ENCODE results near the gene CNNM2. TPM values are rescaled to one million over a fixed set of nuclear protein-coding genes. Genes with fewer than 3 reads are reported as not detected.

Gene CNNM2
- polyA plus RNA-seq, 4 donors, result 10.8 to 13.4 (median 12.7) TPM

GRCh38 chr10:103098240-103098639, 180.1 kb downstream of the CNNM2 start:
- DNase-seq (ENCODE audit: low read depth in 4 of 4, low spot score in 3 of 4), result no peak

- DNase-seq (ENCODE audit: low read depth in 4 of 4, low spot score in 3 of 4), result no peak
Observed at GRCh38 chr10:103100620-103101019, 182.5 kb downstream of the CNNM2 start.

- DNase-seq (ENCODE audit: low read depth in 4 of 4, low spot score in 3 of 4), result no peak
Observed at GRCh38 chr10:103102195-103102594, 184.1 kb downstream of the CNNM2 start.

GRCh38 chr10:103103989-103104388, 185.9 kb downstream of the CNNM2 start:
- no peak for DNase-seq (ENCODE audit: low read depth in 4 of 4, low spot score in 3 of 4)

- no peak for DNase-seq (ENCODE audit: low read depth in 4 of 4, low spot score in 3 of 4)
Observed at GRCh38 chr10:103104721-103105120, 186.6 kb downstream of the CNNM2 start.

GRCh38 chr10:103105462-103105861, 187.4 kb downstream of the CNNM2 start:
- DNase-seq (ENCODE audit: low read depth in 4 of 4, low spot score in 3 of 4), result no peak

- DNase-seq (ENCODE audit: low read depth in 4 of 4, low spot score in 3 of 4), result no peak
Observed at GRCh38 chr10:103106539-103106938, 188.4 kb downstream of the CNNM2 start.

GRCh38 chr10:103109821-103110220, 191.7 kb downstream of the CNNM2 start:
- DNase-seq (ENCODE audit: low read depth in 4 of 4, low spot score in 3 of 4), result no peak

GRCh38 chr10:103110407-103110806, 192.3 kb downstream of the CNNM2 start:
- DNase-seq (ENCODE audit: low read depth in 4 of 4, low spot score in 3 of 4), result no peak

GRCh38 chr10:103111031-103111917, 193.2 kb downstream of the CNNM2 start:
- peak in 3 of 4 donors; percentile 7 to 17 (median 12) for DNase-seq (ENCODE audit: low read depth in 4 of 4, low spot score in 3 of 4)

- no peak for DNase-seq (ENCODE audit: low read depth in 4 of 4, low spot score in 3 of 4)
Observed at GRCh38 chr10:103111918-103112877, 194.1 kb downstream of the CNNM2 start.

- DNase-seq (ENCODE audit: low read depth in 4 of 4, low spot score in 3 of 4), result no peak
Observed at GRCh38 chr10:103114876-103115275, 196.8 kb downstream of the CNNM2 start.

GRCh38 chr10:103117247-103117646, 199.2 kb downstream of the CNNM2 start:
- no peak for DNase-seq (ENCODE audit: low read depth in 4 of 4, low spot score in 3 of 4)

- DNase-seq (ENCODE audit: low read depth in 4 of 4, low spot score in 3 of 4), result no peak
Observed at GRCh38 chr10:103120546-103120945, 202.5 kb downstream of the CNNM2 start.

- no peak for DNase-seq (ENCODE audit: low read depth in 4 of 4, low spot score in 3 of 4)
Observed at GRCh38 chr10:103120977-103121735, 203.1 kb downstream of the CNNM2 start.

GRCh38 chr10:103123282-103124024, 205.4 kb downstream of the CNNM2 start:
- no peak for DNase-seq (ENCODE audit: low read depth in 4 of 4, low spot score in 3 of 4)

GRCh38 chr10:103124420-103125096, 206.5 kb downstream of the CNNM2 start:
- no peak for DNase-seq (ENCODE audit: low read depth in 4 of 4, low spot score in 3 of 4)

- no peak for DNase-seq (ENCODE audit: low read depth in 4 of 4, low spot score in 3 of 4)
Observed at GRCh38 chr10:103125323-103126267, 207.5 kb downstream of the CNNM2 start.
